Amniotic epithelial cell (primary cell): ENCODE data around the gene ARID1B.
"Not testable (repeated sequence)": the region's sequence is repeated elsewhere in the genome, so short reads cannot be mapped to it uniquely, and the experiment has no call there.

Source experiments
- DNase-seq: peaks from one replicate; pipeline ENCODE4 v3.0.0-alpha.2; 2010; ENCODE audit warnings: low read depth

ARID1B gene

DNA sequence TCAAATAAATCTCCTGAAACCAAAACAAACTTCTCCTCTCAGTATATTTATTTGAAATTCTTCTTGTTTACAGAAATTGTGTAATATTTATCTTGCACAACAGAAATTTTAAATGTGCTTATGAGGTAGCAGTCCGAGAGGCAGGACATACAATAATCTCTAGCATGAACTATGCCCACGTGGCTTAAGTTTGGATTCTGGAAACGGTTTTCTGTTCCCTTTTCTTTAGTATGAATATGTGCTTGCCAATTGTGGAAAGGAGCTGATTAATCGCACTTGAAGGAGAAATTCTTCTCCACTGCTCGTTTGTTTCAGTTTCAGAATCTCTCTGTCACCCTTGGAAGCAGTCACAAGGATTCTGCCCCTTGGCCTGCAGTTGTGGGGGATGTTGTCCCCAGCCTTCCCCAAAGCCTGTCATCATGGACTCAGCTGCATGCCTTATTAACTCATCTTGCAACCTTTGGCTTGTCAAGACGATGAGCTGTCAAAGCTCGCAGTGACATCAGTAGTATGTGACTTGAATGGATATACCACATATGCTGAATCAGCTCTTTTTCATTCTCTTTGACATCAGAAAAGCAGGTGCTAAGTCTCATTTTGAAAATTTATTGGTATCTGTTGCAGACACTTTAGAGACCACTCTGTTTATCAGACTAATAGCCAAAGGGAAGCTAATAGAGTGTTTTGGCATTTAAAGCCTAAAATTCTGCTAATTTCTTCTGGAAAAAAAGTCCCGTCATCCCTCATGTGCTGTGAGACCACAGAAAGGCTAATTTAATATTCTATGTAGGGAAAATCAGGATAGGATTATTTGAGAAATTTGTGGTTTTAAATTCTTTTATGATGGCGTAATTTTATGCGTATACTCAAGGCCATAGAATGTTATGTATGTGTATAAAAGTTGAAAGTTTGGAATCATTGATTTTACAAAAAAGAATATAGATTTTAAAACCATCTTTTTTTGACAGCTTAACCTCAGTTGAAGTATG lies 186.8 kb downstream of the ARID1B start:
- peak; percentile 75 for DNase-seq

- DNase-seq = no peak
These were observed 190.7 kb downstream of the ARID1B start for GRCh38 chr6:156967852-156968251.

- DNase-seq = no peak
These were observed 192.1 kb downstream of the ARID1B start for GRCh38 chr6:156969233-156969632.

GRCh38 chr6:156970595-156971112 lies 193.5 kb downstream of the ARID1B start:
- no peak for DNase-seq

DNA sequence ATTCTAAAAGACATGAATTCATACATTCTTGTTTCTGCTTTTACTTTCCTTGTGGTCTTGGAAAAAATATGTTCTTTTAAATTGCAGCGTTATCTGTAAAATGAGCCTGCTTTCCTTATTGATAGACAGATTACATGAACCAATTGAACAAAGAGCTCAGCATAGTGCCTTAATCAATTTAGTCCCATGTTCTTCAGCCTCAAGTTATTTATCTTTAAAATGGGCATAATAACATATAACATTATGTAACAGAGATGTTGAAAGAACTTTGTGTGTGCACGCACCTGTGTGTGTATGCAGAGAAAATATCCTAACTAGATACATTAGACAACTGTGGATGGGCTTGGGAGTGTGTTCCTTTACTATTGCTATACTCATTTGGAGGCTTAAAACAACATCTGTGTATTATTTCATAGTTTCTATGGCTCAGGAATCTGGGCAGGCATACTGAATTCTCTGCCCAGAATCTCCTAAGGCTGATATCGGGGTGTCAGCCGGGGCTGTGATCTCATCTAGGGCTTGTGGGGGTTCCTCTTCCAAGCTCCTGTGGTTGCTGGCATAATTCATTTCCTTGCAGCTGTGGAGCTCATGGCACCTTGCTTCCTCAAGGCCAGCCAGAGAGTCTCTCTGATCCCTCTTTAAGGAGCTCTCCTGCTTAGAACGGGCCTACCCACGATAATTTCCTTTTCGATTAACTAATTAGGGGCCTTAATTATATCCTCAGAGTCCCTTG lies 194.1 kb downstream of the ARID1B start:
- peak; percentile 59 for DNase-seq

DNA sequence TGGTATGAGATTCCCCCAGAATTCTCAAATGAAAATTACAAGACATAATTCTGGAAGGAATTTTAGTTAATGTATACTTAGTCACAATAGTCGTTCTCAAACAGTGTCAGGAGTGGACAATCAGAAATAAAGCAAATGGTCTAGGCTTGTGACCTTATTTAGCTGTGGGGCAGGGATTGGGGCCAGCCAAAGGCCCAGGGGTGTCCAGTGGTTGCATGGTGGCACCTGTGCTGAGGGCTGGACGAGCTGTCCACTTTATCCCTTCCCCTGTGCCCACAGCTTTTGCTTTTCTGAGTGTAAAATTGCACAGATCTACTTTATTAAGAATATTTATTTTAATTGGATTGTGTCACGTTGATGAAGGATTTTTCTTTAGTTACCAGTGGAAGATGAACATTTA lies 195.0 kb downstream of the ARID1B start:
- DNase-seq = no peak

- no peak for DNase-seq
These were observed 197.7 kb downstream of the ARID1B start for GRCh38 chr6:156974830-156975261.

GRCh38 chr6:156975414-156975813 lies 198.2 kb downstream of the ARID1B start:
- DNase-seq = no peak

DNA sequence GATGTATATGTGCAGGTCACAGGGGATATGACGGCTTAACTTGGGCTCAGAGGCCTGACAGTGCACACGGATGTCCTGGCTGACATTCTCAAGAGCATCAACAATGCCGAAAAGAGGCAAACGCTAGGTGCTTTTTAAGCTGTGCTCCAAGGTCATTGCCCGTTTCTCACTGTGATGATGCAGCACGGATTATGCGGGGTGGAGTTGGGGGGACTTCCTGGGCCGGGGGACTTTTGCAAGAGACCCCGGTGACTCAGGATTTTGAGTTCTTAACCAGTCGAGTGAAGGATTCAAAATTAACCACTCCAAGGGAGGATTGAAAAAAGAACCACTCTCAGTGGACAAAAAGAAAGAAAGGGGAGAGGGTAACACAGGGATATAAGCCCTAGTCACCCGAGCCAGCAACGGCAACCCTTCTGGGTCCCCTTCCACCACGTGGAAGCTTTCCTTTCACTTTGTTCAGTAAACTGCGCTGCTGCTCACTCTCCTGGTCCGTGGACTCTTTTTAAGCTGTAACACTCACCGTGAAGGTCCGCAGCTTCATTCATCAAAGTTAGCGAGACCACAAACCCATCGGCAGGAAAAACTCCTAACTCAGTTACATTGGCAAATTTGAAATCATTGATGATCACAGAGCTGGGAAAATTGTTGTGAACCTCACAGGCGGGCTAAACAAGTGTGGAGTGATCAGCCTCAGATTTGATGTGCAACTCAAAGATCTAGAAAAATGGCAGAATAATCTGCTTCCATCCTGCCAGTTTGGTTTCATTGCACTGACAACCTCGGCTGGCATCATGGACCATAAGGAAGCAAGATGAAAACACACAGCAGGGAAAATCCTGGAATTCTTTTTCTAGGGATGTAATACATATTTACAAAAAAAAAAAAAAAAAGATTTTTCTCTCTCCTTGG lies 199.3 kb downstream of the ARID1B start:
- DNase-seq = no peak

DNA sequence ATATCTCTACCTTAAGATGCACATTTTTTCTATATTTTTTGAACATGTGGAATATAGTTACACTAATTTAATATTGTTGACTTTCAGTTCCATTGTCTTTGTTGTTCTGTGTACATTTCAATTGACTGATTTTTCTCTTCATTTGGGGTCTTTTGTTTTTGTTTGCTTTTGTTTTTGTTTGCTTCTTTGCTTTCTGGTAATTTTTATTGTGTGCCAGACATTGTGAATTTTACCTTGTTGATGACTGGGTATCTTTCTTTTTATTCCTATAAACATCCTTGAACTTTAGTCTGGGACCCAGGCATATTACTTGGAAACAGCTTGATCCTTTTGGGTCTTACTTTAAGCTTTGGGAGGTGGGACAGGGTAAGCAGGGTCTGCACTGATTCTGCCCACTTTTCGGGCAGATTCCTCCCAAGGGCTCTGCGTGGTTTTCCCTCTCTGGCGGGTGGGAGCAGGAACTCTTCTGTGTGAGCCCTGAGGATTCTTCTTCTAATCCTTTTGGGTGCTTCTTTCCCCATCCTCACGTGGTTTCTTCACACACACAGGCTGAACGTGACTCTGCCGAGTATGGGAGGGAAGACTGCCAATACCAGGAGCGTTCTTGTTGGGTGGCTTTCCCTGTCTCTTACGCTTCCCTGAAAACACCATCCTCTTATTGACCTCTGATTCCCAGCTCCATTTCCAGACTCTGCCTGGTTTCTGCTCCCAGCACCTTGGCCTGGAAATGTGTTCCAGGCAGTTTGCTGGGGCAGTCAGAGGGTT lies 200.5 kb downstream of the ARID1B start:
- peak; percentile 75 for DNase-seq

DNA sequence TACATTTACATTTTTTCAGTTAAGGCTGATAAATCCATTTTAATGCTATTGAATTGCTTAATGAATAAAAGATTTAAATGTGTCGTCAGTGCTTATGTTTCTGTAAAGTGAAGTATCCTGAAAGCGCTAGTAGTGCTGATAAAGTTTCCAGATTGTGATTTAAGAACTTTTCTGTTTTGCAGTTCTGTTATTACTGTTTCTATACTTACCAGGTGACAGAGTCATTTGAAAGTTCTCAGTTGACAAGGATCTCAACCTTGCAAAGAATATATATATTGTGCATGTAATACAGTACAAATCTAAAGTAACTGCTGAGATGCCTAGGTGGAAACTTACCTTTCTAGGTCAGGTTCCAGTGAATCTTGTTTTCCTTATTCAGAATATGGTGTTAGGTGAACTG lies 201.8 kb downstream of the ARID1B start:
- no peak for DNase-seq

DNA sequence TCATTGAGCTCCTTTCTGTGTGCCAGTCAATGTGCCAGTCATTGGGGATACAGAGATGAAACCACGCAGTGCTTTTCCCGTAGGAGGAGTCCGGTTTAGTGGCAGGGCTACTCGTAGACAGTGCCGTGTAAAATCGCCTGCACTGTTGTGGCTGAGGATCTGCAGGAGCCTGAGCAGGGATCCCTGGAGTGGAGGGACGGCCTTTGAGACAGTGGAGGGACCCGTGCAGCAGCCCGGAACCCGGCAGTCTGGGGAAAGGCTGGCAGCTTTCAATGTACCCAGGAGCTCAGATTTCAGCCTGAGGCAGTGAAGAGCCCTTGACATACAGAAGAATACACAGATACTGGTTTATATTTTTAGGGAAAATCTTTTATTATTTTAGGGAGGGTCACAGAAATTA lies 203.3 kb downstream of the ARID1B start:
- no peak for DNase-seq

GRCh38 chr6:156980948-156981347 lies 203.8 kb downstream of the ARID1B start:
- DNase-seq = no peak

DNA sequence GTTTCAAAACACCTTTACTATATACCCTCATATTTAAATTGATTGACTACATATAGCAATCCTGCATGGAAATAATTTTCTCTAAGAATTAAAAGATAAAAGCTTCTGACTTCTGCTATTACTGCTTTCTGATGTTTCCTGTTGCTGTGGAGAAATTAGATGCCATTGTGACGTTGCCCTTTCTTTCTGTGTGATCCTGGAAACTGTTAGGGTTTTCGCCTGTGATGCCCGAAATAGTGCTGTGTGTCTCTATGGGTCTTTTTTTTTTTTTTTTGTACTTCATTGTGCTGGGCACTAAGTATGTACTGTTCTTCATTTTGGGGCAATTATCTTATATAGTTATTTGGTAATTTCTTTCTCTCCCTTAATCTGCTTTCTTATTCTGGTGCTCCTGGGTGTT lies 205.0 kb downstream of the ARID1B start:
- DNase-seq = no peak

- not testable (repeated sequence) for DNase-seq
These were observed 205.7 kb downstream of the ARID1B start for GRCh38 chr6:156982864-156983263.

GRCh38 chr6:156984178-156984738 lies 207.1 kb downstream of the ARID1B start:
- DNase-seq = no peak

- DNase-seq = no peak
These were observed 208.1 kb downstream of the ARID1B start for GRCh38 chr6:156985309-156985708.

DNA sequence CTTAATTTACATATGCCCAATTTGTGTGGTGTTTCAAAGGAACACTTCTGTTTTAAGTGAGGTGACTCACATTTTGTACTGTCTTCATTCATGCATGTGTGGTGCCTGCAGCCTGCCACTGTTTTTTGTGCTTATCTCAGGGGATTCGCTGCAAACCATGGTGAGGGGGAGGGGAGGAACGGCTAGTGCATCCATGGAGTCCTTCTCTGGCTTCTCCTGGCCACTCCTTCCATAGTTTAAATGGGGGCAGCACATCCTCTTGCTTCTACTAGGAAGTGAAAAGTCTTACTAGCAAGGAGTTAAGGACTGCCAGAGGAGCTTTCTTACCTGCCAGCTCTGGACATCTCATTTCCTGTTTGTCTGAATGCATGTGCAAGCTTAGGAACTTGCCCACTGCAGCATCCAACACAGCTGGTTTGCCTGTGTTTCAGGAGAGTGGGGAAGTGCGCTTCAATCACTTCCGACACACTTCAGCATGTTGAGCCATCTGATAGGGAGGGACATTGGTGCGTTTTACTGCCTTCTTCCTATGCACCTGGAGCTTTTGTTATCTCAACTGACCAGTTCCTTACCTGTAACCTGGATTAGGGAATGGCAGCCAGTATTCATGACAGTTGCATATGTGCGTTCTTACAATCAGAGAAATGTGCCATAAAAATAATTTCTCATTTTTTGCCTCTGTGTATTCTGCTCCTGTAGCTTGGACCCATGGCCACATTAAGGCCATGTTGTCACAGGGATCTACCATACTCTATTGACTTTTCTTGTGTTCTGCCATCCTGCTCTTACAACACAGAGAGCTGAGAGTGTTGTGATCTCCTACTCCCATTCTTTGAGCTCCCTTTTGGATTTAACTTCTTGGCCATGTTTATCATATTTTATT lies 211.3 kb downstream of the ARID1B start:
- DNase-seq = peak; percentile 37

GRCh38 chr6:156989159-156989806 lies 212.1 kb downstream of the ARID1B start:
- peak; percentile 80 for DNase-seq
